Adrenal gland (tissue), 12 donors: ENCODE measurements around the gene PTK6. TPM values are rescaled to one million over a fixed set of nuclear protein-coding genes. Genes with fewer than 3 reads are reported as not detected.
"Not testable (repeated sequence)": the region's sequence is repeated elsewhere in the genome, so short reads cannot be mapped to it uniquely, and the experiment has no call there.

Source experiments
- DNase-seq, 7 donors: peaks; one replicate each; pipeline ENCODE4 v3.0.0-alpha.2; 2019 to 2020
- H3K27ac ChIP-seq, 5 donors: fragments of 200-600 bp; sonication (generic) in 4 of 5; 1 replicate in 3 of 5; 2 replicates in 2 of 5; pipeline versions ENCODE4 v1.5.1 to v1.8.0; 2016 to 2020; ENCODE audit warnings: mild to moderate bottlenecking in 1 of 5
- H3K27me3 ChIP-seq: fragments of 200-600 bp; 2 replicates; pipeline ENCODE4 v1.8.0; 2021
- H3K36me3 ChIP-seq, 2 donors: fragments of 200-600 bp; replicated peaks in 1 of 2; 1 replicate in 1 of 2; 2 replicates in 1 of 2; pipeline versions ENCODE4 v1.5.1 to v1.8.0; 2018 to 2022
- H3K4me1 ChIP-seq, 2 donors: fragments of 200-600 bp; replicated peaks in 1 of 2; 1 replicate in 1 of 2; 2 replicates in 1 of 2; pipeline versions ENCODE4 v1.5.1 to v1.8.0; 2018 to 2021
- H3K4me3 ChIP-seq, 4 donors: fragments of 200-600 bp; sonication (generic) in 3 of 4; one replicate each; pipeline ENCODE4 v1.5.1; 2016 to 2018
- H3K9me3 ChIP-seq, 3 donors: fragments of 200-600 bp; sonication (generic) in 1 of 3; replicated peaks in 1 of 3; 1 replicate in 2 of 3; 2 replicates in 1 of 3; pipeline versions ENCODE4 v1.5.1 to v1.8.0; 2016 to 2021
- CTCF ChIP-seq, 6 experiments: fragments of 450-650 bp in 4 of 6; fragments of 200-600 bp in 2 of 6; sonication (generic) in 1 of 6; IDR thresholded peaks; 1 replicate in 5 of 6; 2 replicates in 1 of 6; pipeline versions ENCODE4 v1.5.1 to v1.8.0; 2016 to 2021; ENCODE audit warnings: antibody characterized with exemption in 6 of 6, mild to moderate bottlenecking in 2 of 6, moderate library complexity in 1 of 6
- POLR2A ChIP-seq, 2 donors: fragments of 450-650 bp; IDR thresholded peaks; one replicate each; pipeline ENCODE4 v1.6.1; 2017; ENCODE audit warnings: antibody characterized with exemption in 2 of 2, mild to moderate bottlenecking in 2 of 2, moderate library complexity in 1 of 2
- WGBS, 4 donors: extraction: QIAGEN DNeasy Blood & Tissue Kit in 2 of 4; methylation state at CpG; one replicate each; pipeline versions ENCODE4 v1.1.5 to v1.1.7; 2013 to 2017; 5-methylcytosine and 5-hydroxymethylcytosine counted together
- intact Hi-C, 2 donors: fragments of 100-400 bp; cut with DNase I; formaldehyde crosslinking; loops; one replicate each; pipeline versions ENCODE4 v1.14.1 to v1.15.0; 2022 to 2023
- polyA plus RNA-seq, 3 donors: library from polyadenylated mRNA; stranded (reverse); fragments of 200-250 nt in 2 of 3; fragments of 350-450 nt in 1 of 3; fragmentation: Illumina TruSeq in 1 of 3; extraction: RNeasy Lipid Tissue Mini Kit (QIAGEN cat#74804) in 1 of 3; gene quantifications; one replicate each; pipeline ENCODE4 v1.2.3, GENCODE V29; 2013 to 2014
- total RNA-seq, 9 donors: library from RNA; depleted of rRNA in 4 of 9; stranded (reverse); fragments of >200 nt in 4 of 9; fragments of 120-200 nt in 1 of 9; fragmentation: NEBNext Ultra II Directional in 1 of 9; extraction: Animal tissue kit (Norgen Biotek cat#: 25700) in 1 of 9; gene quantifications; one replicate each; pipeline versions ENCODE4 v1.1.0 to v1.2.4, GENCODE V29; 2013 to 2023
- donor health status: healthy with polysubstance abuse.
- donor health status: Bipolar disorder and iron deficiency.
- donor health status: DM: yes; HTN: yes; CAD: no.
- donor health status: DM: no; HTN: no; CAD: no.
- donor health status: DM: no; HTN: no; CAD: no.
- donor health status: DM: yes; HTN: yes; CAD: no.

Gene PTK6
- total and polyA plus RNA-seq, 12 donors: 0.19 to 0.72 (median 0.36) TPM; not detected in 5

GRCh38 chr20:63517376-63518309 is 19.5 kb downstream of the PTK6 start:
- intact Hi-C loops: no loop called here
- 86 to 91% (median 88%) methylated on average over 16 to 32 of the region's 32 CpGs for WGBS, 4 donors
- H3K9me3 ChIP-seq: no peaks in the 10 kb centered on the region
- no peak overlapping the region for H3K4me3 ChIP-seq
- TF ChIP-seq CTCF (IDR thresholded peaks at IDR 0.05) (no peak), POLR2A (IDR thresholded peaks at IDR 0.05) (no peak)
- DNase-seq: no peak
- no peaks in the 10 kb centered on the region for H3K36me3 ChIP-seq
- H3K27me3 ChIP-seq: no peaks in the 10 kb centered on the region
- no peak overlapping the region for H3K27ac ChIP-seq
- peaks cover 0 to 21% of the 10 kb centered on the region in 2 donors for H3K4me1 ChIP-seq

GRCh38 chr20:63514520-63514919 is 22.7 kb downstream of the PTK6 start:
- H3K4me1 ChIP-seq, H3K9me3 ChIP-seq, intact Hi-C loops, H3K36me3 ChIP-seq, H3K27ac ChIP-seq, H3K27me3 ChIP-seq, H3K4me3 ChIP-seq, DNase-seq: not testable (repeated sequence)
- WGBS, 4 donors: 65 to 73% (median 65%) methylated on average over 6 to 10 of the region's 10 CpGs

GRCh38 chr20:63513207-63513606 is 24.0 kb downstream of the PTK6 start:
- 76 to 87% (median 82%) methylated on average over 3 of the region's 3 CpGs for WGBS, 4 donors
- Histone ChIP-seq H3K9me3 (no peaks in the 10 kb centered on the region), H3K4me3 (no peak overlapping the region), H3K27ac (no peak overlapping the region), H3K27me3 (no peaks in the 10 kb centered on the region), H3K4me1 (no peaks in the 10 kb centered on the region), H3K36me3 (no peaks in the 10 kb centered on the region)
- TF ChIP-seq POLR2A (IDR thresholded peaks at IDR 0.05): no peak
- no peak for TF ChIP-seq CTCF (IDR thresholded peaks at IDR 0.05)
- no peak for DNase-seq
- intact Hi-C loops: no loop called here

- Histone ChIP-seq H3K4me3 (no peak overlapping the region), H3K36me3 (no peaks in the 10 kb centered on the region), H3K27me3 (no peaks in the 10 kb centered on the region), H3K9me3 (no peaks in the 10 kb centered on the region), H3K27ac (no peak overlapping the region), H3K4me1 (no peaks in the 10 kb centered on the region)
- DNase-seq: no peak
- intact Hi-C loops: no loop called here
- TF ChIP-seq CTCF (IDR thresholded peaks at IDR 0.05) (no peak), POLR2A (IDR thresholded peaks at IDR 0.05) (no peak)
- 75 to 83% (median 78%) methylated on average over 9 of the region's 9 CpGs for WGBS, 4 donors
Observed at GRCh38 chr20:63509088-63509564, 28.1 kb downstream of the PTK6 start.
